ENCODE measurements around the gene DUOXA1. TPM values are rescaled to one million over a fixed set of nuclear protein-coding genes. Genes with fewer than 3 reads are reported as not detected.
"Not testable (repeated sequence)": the region's sequence is repeated elsewhere in the genome, so short reads cannot be mapped to it uniquely, and the experiment has no call there.

Gene DUOXA1
- total and polyA plus RNA-seq, 2 donors (not counting 1 experiment from before 2014, with no cell fraction given) = 0.03 to 0.74 TPM

DNA sequence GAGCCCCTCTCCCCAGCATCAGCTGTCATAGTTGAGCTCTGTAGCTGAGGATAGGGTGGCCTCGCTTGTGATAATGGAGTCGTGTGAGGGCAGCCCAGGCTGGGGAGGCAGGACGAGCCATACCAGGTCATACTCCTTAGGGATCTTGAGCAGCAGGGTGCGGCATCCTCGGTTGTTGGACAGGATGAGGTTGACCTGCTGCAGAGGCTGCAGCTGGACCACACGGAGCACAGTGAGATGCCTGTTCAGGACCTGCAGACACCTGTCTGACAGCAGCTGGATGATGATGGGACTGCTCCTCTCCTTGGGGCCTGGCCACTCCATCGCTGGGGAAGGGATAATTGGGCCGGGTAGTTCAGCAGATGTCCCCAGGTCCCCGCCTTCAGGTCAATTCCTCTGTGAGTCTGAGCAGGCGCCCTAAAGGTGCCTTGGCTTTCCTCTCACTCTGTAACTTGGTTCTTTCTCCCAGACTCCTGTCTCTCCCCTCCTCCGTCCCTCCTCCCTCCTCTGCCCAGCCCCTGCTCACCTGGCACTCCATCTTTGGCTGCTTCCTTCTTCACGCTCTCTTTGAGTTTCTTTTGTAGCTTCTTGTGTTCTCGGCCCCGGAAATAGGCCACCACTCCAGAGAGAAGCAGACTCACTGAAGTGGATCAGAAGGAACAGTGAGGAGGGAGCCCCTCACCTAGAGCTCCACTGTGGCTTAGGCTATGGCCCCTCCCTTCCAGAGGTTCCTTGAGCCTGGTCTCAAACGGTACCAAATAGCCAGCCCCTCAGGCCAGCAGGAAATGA, 23.5 kb downstream of the DUOXA1 start:
- no peak overlapping the region for H3K4me3 ChIP-seq (ENCODE audit: control extremely low read depth in 1 of 5, extremely low read depth in 1 of 5, insufficient read depth in 1 of 5, low read depth in 2 of 5, low read length in 4 of 5)
- no peak overlapping the region for H3K27ac Mint-ChIP-seq
- ATAC-seq (ENCODE audit: low read depth) (no peak), DNase-seq (no peak)
- H3K79me2 ChIP-seq (ENCODE audit: control insufficient read depth, insufficient read depth, low read length) = no peaks in the 10 kb centered on the region
- no peaks in the 10 kb centered on the region for H3K36me3 ChIP-seq (replicated peaks in 1 of 2; ENCODE audit: control extremely low read depth in 1 of 2, control insufficient read depth in 1 of 2, extremely low read depth in 1 of 2, insufficient read depth in 2 of 2, low read length in 1 of 2)
- H3K4me1 Mint-ChIP-seq = peaks cover 5% of the 10 kb centered on the region
- TF ChIP-seq, protein P1, sequence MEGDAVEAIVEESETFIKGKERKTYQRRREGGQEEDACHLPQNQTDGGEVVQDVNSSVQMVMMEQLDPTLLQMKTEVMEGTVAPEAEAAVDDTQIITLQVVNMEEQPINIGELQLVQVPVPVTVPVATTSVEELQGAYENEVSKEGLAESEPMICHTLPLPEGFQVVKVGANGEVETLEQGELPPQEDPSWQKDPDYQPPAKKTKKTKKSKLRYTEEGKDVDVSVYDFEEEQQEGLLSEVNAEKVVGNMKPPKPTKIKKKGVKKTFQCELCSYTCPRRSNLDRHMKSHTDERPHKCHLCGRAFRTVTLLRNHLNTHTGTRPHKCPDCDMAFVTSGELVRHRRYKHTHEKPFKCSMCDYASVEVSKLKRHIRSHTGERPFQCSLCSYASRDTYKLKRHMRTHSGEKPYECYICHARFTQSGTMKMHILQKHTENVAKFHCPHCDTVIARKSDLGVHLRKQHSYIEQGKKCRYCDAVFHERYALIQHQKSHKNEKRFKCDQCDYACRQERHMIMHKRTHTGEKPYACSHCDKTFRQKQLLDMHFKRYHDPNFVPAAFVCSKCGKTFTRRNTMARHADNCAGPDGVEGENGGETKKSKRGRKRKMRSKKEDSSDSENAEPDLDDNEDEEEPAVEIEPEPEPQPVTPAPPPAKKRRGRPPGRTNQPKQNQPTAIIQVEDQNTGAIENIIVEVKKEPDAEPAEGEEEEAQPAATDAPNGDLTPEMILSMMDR (IDR thresholded peaks at IDR 0.05) = no peak
- TF ChIP-seq EZH2 (IDR thresholded peaks at IDR 0.05; ENCODE audit: borderline replicate concordance, insufficient read depth, low read depth, low read length, poor library complexity, severe bottlenecking) = no peak
- H3K27ac ChIP-seq (ENCODE audit: low read length in 2 of 2) = no peak overlapping the region
- H4K20me1 ChIP-seq (ENCODE audit: control insufficient read depth, insufficient read depth, low read length, poor library complexity, severe bottlenecking) = no peaks in the 10 kb centered on the region
- ChIA-PET CTCF (interaction anchor here (1.3 to 1.5 kb wide), 2 partner anchors 12 kb away, joined by 4 to 8 read pairs; no protein-coding TSS in a partner anchor), POLR2A (no interaction called here)
- H3K9me3 Mint-ChIP-seq (ENCODE audit: insufficient read depth) = no peaks in the 10 kb centered on the region
- H3K27me3 Mint-ChIP-seq = peaks cover 56% of the 10 kb centered on the region
- no peaks in the 10 kb centered on the region for H3K4me1 ChIP-seq (ENCODE audit: control insufficient read depth in 2 of 2, insufficient read depth in 2 of 2, low read length in 2 of 2)
- WGBS (ENCODE audit: insufficient coverage) = 83% methylated on average over 14 of the region's 15 CpGs
- no peak overlapping the region for H2AFZ ChIP-seq (ENCODE audit: insufficient read depth, low read depth, low read length, poor library complexity, severe bottlenecking)
- peaks cover 0 to 22% (median 9%) of the 10 kb centered on the region in 4 experiments for H3K27me3 ChIP-seq (replicated peaks in 1 of 4; ENCODE audit: control extremely low read depth in 1 of 4, control insufficient read depth in 3 of 4, insufficient read depth in 4 of 4, low read length in 3 of 4)
- no peak overlapping the region for H3K9ac ChIP-seq (ENCODE audit: low read length)
- H3K4me2 ChIP-seq (replicated peaks; ENCODE audit: low read depth, low read length, poor library complexity, severe bottlenecking) = no peak overlapping the region
- intact Hi-C loops (cut with micrococcal nuclease) = no loop called here
- H3K9me3 ChIP-seq (ENCODE audit: control extremely low read depth in 1 of 3, control insufficient read depth in 2 of 3, insufficient read depth in 1 of 3, low read length in 2 of 3) = no peaks in the 10 kb centered on the region
- no peak overlapping the region for H3K4me3 Mint-ChIP-seq

DNA sequence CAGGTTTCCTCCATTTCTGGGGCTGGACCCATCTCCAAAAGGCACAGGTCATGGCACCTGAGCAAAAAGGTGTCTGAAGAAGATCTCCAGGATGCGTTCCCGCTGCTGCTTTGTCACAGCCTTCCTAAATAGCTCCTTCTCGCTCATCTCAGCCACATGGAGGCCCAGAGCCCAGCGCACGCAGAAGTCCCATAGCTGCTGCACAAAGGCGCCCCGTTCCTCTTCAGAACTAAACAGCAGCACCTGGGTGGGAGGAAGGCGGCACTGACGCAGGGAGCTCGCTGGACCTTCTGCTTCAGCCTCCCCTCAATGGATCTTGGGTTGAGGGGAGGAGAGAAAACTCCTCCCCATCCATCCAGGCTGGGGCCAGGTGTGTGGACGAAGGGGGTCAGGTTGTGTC, 24.1 kb downstream of the DUOXA1 start:
- ChIA-PET CTCF (interaction anchor here (1.3 kb wide), 1 partner anchor 13 kb away, joined by 8 read pairs; no protein-coding TSS in a partner anchor), POLR2A (no interaction called here)
- intact Hi-C loops (cut with micrococcal nuclease) = no loop called here
- no peak overlapping the region for H3K9ac ChIP-seq (ENCODE audit: low read length)
- no peak overlapping the region for H3K27ac ChIP-seq (ENCODE audit: low read length in 2 of 2)
- Mint-ChIP-seq H3K9me3 (ENCODE audit: insufficient read depth) (no peaks in the 10 kb centered on the region), H3K4me3 (no peak overlapping the region), H3K27me3 (peaks cover 56% of the 10 kb centered on the region), H3K4me1 (peaks cover 5% of the 10 kb centered on the region), H3K27ac (no peak overlapping the region)
- H3K79me2 ChIP-seq (ENCODE audit: control insufficient read depth, insufficient read depth, low read length) = no peaks in the 10 kb centered on the region
- DNase-seq (no peak), ATAC-seq (ENCODE audit: low read depth) (no peak)
- no peak for TF ChIP-seq EZH2 (IDR thresholded peaks at IDR 0.05; ENCODE audit: borderline replicate concordance, insufficient read depth, low read depth, low read length, poor library complexity, severe bottlenecking)
- TF ChIP-seq, protein P1 (IDR thresholded peaks at IDR 0.05) = no peak
- H3K9me3 ChIP-seq (ENCODE audit: control extremely low read depth in 1 of 3, control insufficient read depth in 2 of 3, insufficient read depth in 1 of 3, low read length in 2 of 3) = no peaks in the 10 kb centered on the region
- no CpG with 5 or more reads among the region's 11 CpGs for WGBS (ENCODE audit: insufficient coverage)
- no peak overlapping the region for H2AFZ ChIP-seq (ENCODE audit: insufficient read depth, low read depth, low read length, poor library complexity, severe bottlenecking)
- H3K27me3 ChIP-seq (replicated peaks in 1 of 4; ENCODE audit: control extremely low read depth in 1 of 4, control insufficient read depth in 3 of 4, insufficient read depth in 4 of 4, low read length in 3 of 4) = peaks cover 0 to 22% (median 9%) of the 10 kb centered on the region in 4 experiments
- no peaks in the 10 kb centered on the region for H3K36me3 ChIP-seq (replicated peaks in 1 of 2; ENCODE audit: control extremely low read depth in 1 of 2, control insufficient read depth in 1 of 2, extremely low read depth in 1 of 2, insufficient read depth in 2 of 2, low read length in 1 of 2)
- H3K4me3 ChIP-seq (ENCODE audit: control extremely low read depth in 1 of 5, extremely low read depth in 1 of 5, insufficient read depth in 1 of 5, low read depth in 2 of 5, low read length in 4 of 5) = no peak overlapping the region
- H3K4me2 ChIP-seq (replicated peaks; ENCODE audit: low read depth, low read length, poor library complexity, severe bottlenecking) = no peak overlapping the region
- H4K20me1 ChIP-seq (ENCODE audit: control insufficient read depth, insufficient read depth, low read length, poor library complexity, severe bottlenecking) = no peaks in the 10 kb centered on the region
- H3K4me1 ChIP-seq (ENCODE audit: control insufficient read depth in 2 of 2, insufficient read depth in 2 of 2, low read length in 2 of 2) = no peaks in the 10 kb centered on the region

DNA sequence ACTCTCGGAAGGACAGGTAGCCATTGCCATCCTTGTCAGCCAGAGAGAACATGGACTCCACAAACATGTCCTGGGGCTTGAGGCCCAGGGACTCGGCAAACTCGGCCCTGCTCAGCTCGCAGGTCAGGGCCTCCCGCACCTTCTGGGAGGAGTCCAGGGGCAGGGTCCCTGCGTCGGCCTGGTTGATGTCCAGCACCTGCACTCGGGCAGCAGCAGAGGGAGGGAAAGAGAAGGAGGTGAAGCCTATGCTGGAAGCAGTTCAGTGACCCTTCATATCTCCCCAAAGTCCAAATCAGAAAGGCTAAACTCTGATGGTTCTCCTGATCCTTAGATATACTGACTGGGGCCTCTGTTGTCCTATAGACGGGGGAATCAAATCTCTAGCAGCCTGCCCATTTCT, 25.5 kb downstream of the DUOXA1 start:
- H3K4me1 ChIP-seq (ENCODE audit: control insufficient read depth in 2 of 2, insufficient read depth in 2 of 2, low read length in 2 of 2); H3K4me3 ChIP-seq (ENCODE audit: control extremely low read depth in 1 of 5, extremely low read depth in 1 of 5, insufficient read depth in 1 of 5, low read depth in 2 of 5, low read length in 4 of 5); DNase-seq; H3K4me3 Mint-ChIP-seq; H3K27ac Mint-ChIP-seq; intact Hi-C loops (cut with micrococcal nuclease); ATAC-seq (ENCODE audit: low read depth); POLR2A ChIA-PET; H3K79me2 ChIP-seq (ENCODE audit: control insufficient read depth, insufficient read depth, low read length); H3K9me3 Mint-ChIP-seq (ENCODE audit: insufficient read depth); H2AFZ ChIP-seq (ENCODE audit: insufficient read depth, low read depth, low read length, poor library complexity, severe bottlenecking); H3K4me1 Mint-ChIP-seq; H4K20me1 ChIP-seq (ENCODE audit: control insufficient read depth, insufficient read depth, low read length, poor library complexity, severe bottlenecking); H3K9me3 ChIP-seq (ENCODE audit: control extremely low read depth in 1 of 3, control insufficient read depth in 2 of 3, insufficient read depth in 1 of 3, low read length in 2 of 3); H3K27ac ChIP-seq (ENCODE audit: low read length in 2 of 2); H3K36me3 ChIP-seq (replicated peaks in 1 of 2; ENCODE audit: control extremely low read depth in 1 of 2, control insufficient read depth in 1 of 2, extremely low read depth in 1 of 2, insufficient read depth in 2 of 2, low read length in 1 of 2); CTCF ChIA-PET; H3K9ac ChIP-seq (ENCODE audit: low read length); H3K4me2 ChIP-seq (replicated peaks; ENCODE audit: low read depth, low read length, poor library complexity, severe bottlenecking): not testable (repeated sequence)
- H3K27me3 Mint-ChIP-seq = peaks cover 42% of the 10 kb centered on the region
- peaks cover 0 to 12% (median 0%) of the 10 kb centered on the region in 4 experiments for H3K27me3 ChIP-seq (replicated peaks in 1 of 4; ENCODE audit: control extremely low read depth in 1 of 4, control insufficient read depth in 3 of 4, insufficient read depth in 4 of 4, low read length in 3 of 4)
- 94% methylated on average over 6 of the region's 9 CpGs for WGBS (ENCODE audit: insufficient coverage)
